GM21576 (cell line): Measurements from ENCODE around the gene TTC13.
"Not testable (repeated sequence)": the region's sequence is repeated elsewhere in the genome, so short reads cannot be mapped to it uniquely, and the experiment has no call there.

Experiments
- ATAC-seq: cut with Tn5 transposase; IDR thresholded peaks from one replicate; pipeline ENCODE4 v1.9.1; 2021; ENCODE audit warnings: mild to moderate bottlenecking, moderate library complexity; ENCODE audit not compliant: unreplicated experiment

TTC13 gene

GRCh38 chr1:230978491-230979388, at the start of gene TTC13, which contains the start of gene ARV1:
TTC13 (minus strand) TSS chr1:230978861; CDS start chr1:230978830, 31 bp downstream.
ARV1 (plus strand) TSS chr1:230979094; CDS start chr1:230979106, 12 bp downstream.
- ATAC-seq: peak; percentile 92

GRCh38 chr1:231027971-231028370, 49.3 kb upstream of the TTC13 start:
- no peak for ATAC-seq

GRCh38 chr1:231027136-231027925, 48.7 kb upstream of the TTC13 start:
- ATAC-seq: no peak

- no peak for ATAC-seq
Observed at GRCh38 chr1:231026576-231026975, 47.9 kb upstream of the TTC13 start.

GRCh38 chr1:231023150-231023549, 44.5 kb upstream of the TTC13 start:
- ATAC-seq: no peak

GRCh38 chr1:231022543-231022942, 43.9 kb upstream of the TTC13 start:
- not testable (repeated sequence) for ATAC-seq

GRCh38 chr1:231021540-231022031, 42.9 kb upstream of the TTC13 start:
- no peak for ATAC-seq

- ATAC-seq: no peak
Observed at GRCh38 chr1:231020816-231021215, 42.2 kb upstream of the TTC13 start.

GRCh38 chr1:231020139-231020601, 41.5 kb upstream of the TTC13 start:
- ATAC-seq: no peak

GRCh38 chr1:231019711-231020110, 41.0 kb upstream of the TTC13 start:
- no peak for ATAC-seq

- ATAC-seq: no peak
Observed at GRCh38 chr1:231016966-231017365, 38.3 kb upstream of the TTC13 start.

GRCh38 chr1:231016234-231016633, 37.6 kb upstream of the TTC13 start:
- no peak for ATAC-seq

GRCh38 chr1:231013391-231014015, 34.8 kb upstream of the TTC13 start:
- no peak for ATAC-seq

- no peak for ATAC-seq
Observed at GRCh38 chr1:231011963-231012362, 33.3 kb upstream of the TTC13 start.

GRCh38 chr1:231011360-231011759, 32.7 kb upstream of the TTC13 start:
- no peak for ATAC-seq

- not testable (repeated sequence) for ATAC-seq
Observed at GRCh38 chr1:231007535-231007934, 28.9 kb upstream of the TTC13 start.

GRCh38 chr1:231001892-231002291, 23.2 kb upstream of the TTC13 start:
- no peak for ATAC-seq

GRCh38 chr1:231000639-231001038, 22.0 kb upstream of the TTC13 start:
- ATAC-seq: no peak

GRCh38 chr1:231000201-231000600, 21.5 kb upstream of the TTC13 start:
- no peak for ATAC-seq

- ATAC-seq: no peak
Observed at GRCh38 chr1:230994860-230995259, 16.2 kb upstream of the TTC13 start.
